Measurements from ENCODE around the gene NR4A3. TPM values are rescaled to one million over a fixed set of nuclear protein-coding genes. Genes with fewer than 3 reads are reported as not detected.

The NR4A3 gene
- total and polyA plus RNA-seq, 10 donors, result 0.32 to 6.7 (median 2.2) TPM

- TF ChIP-seq POLR2AphosphoS5 (IDR thresholded peaks at IDR 0.05) (no peak), POLR2A (IDR thresholded peaks at IDR 0.05) (no peak)
- TF ChIP-seq, protein P1, sequence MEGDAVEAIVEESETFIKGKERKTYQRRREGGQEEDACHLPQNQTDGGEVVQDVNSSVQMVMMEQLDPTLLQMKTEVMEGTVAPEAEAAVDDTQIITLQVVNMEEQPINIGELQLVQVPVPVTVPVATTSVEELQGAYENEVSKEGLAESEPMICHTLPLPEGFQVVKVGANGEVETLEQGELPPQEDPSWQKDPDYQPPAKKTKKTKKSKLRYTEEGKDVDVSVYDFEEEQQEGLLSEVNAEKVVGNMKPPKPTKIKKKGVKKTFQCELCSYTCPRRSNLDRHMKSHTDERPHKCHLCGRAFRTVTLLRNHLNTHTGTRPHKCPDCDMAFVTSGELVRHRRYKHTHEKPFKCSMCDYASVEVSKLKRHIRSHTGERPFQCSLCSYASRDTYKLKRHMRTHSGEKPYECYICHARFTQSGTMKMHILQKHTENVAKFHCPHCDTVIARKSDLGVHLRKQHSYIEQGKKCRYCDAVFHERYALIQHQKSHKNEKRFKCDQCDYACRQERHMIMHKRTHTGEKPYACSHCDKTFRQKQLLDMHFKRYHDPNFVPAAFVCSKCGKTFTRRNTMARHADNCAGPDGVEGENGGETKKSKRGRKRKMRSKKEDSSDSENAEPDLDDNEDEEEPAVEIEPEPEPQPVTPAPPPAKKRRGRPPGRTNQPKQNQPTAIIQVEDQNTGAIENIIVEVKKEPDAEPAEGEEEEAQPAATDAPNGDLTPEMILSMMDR (IDR thresholded peaks at IDR 0.05 in 8 of 11, conservative IDR thresholded peaks at IDR 0.05 in 3 of 11), result no peak
- H3K27me3 ChIP-seq (replicated peaks in 1 of 7), result no peaks in the 10 kb centered on the region
- DNase-seq, result no peak
- H3K36me3 ChIP-seq, result no peaks in the 10 kb centered on the region
- no peak overlapping the region for H3K4me3 ChIP-seq
- WGBS, 5 donors, result 61 to 91% (median 75%) methylated on average over 1 of the region's 1 CpG
- no peaks in the 10 kb centered on the region for H3K4me1 ChIP-seq
- intact Hi-C loops (cut with DNase I; ENCODE audit: low total_unique reads), result no loop called here
- no peak overlapping the region for H3K27ac ChIP-seq
- no peaks in the 10 kb centered on the region for H3K9me3 ChIP-seq
Measured at GRCh38 chr9:99785010-99785590, 36.6 kb upstream of the NR4A3 start.

DNA sequence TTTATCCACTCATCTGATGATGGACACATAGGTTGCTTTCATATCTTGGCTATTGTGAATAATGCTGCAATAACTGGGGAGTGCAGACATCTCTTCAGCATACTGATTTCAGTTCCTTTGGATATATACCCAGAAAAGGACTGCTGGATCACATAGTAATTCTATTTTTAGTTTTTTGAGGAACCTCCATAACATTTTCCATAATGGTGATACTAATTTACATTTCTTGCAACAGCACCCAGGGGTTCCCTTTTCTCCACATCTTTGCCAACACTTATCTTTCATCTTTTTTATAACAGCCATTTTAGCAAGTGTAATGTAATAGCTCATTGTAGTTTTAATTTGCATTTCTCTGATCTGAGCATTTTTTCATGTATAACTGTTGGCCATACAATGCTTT is 34.1 kb upstream of the NR4A3 start:
- no peaks in the 10 kb centered on the region for H3K4me1 ChIP-seq
- intact Hi-C loops (cut with DNase I; ENCODE audit: low total_unique reads), result no loop called here
- DNase-seq, result no peak
- H3K36me3 ChIP-seq, result no peaks in the 10 kb centered on the region
- H3K4me3 ChIP-seq, result no peak overlapping the region
- H3K27ac ChIP-seq, result no peak overlapping the region
- TF ChIP-seq, protein P1 (IDR thresholded peaks at IDR 0.05 in 8 of 11, conservative IDR thresholded peaks at IDR 0.05 in 3 of 11), result no peak
- no peak for TF ChIP-seq POLR2A (IDR thresholded peaks at IDR 0.05)
- no peak for TF ChIP-seq POLR2AphosphoS5 (IDR thresholded peaks at IDR 0.05)
- no peaks in the 10 kb centered on the region for H3K9me3 ChIP-seq
- H3K27me3 ChIP-seq (replicated peaks in 1 of 7), result no peaks in the 10 kb centered on the region

GRCh38 chr9:99793528-99793927 is 28.2 kb upstream of the NR4A3 start:
- DNase-seq, result no peak
- 85 to 94% (median 91%) methylated on average over 4 of the region's 4 CpGs for WGBS, 5 donors
- Histone ChIP-seq H3K4me3 (no peak overlapping the region), H3K4me1 (no peaks in the 10 kb centered on the region), H3K27ac (no peak overlapping the region), H3K9me3 (no peaks in the 10 kb centered on the region), H3K27me3 (replicated peaks in 1 of 7) (no peaks in the 10 kb centered on the region), H3K36me3 (no peaks in the 10 kb centered on the region)
- intact Hi-C loops (cut with DNase I; ENCODE audit: low total_unique reads), result no loop called here
- no peak for TF ChIP-seq POLR2A (IDR thresholded peaks at IDR 0.05)
- TF ChIP-seq POLR2AphosphoS5 (IDR thresholded peaks at IDR 0.05), result no peak
- TF ChIP-seq, protein P1 (IDR thresholded peaks at IDR 0.05 in 8 of 11, conservative IDR thresholded peaks at IDR 0.05 in 3 of 11), result no peak

GRCh38 chr9:99796231-99796630 is 25.5 kb upstream of the NR4A3 start:
- no peaks in the 10 kb centered on the region for H3K36me3 ChIP-seq
- intact Hi-C loops (cut with DNase I; ENCODE audit: low total_unique reads), result no loop called here
- H3K4me1 ChIP-seq, result no peaks in the 10 kb centered on the region
- H3K4me3 ChIP-seq, result no peak overlapping the region
- TF ChIP-seq POLR2A (IDR thresholded peaks at IDR 0.05), result no peak
- TF ChIP-seq POLR2AphosphoS5 (IDR thresholded peaks at IDR 0.05), result no peak
- TF ChIP-seq, protein P1 (IDR thresholded peaks at IDR 0.05 in 8 of 11, conservative IDR thresholded peaks at IDR 0.05 in 3 of 11), result no peak
- DNase-seq, result no peak
- H3K27me3 ChIP-seq (replicated peaks in 1 of 7), result no peaks in the 10 kb centered on the region
- no peak overlapping the region for H3K27ac ChIP-seq
- 85 to 100% (median 95%) methylated on average over 1 of the region's 1 CpG for WGBS, 5 donors
- H3K9me3 ChIP-seq, result no peaks in the 10 kb centered on the region
